Endothelial cell of coronary artery (primary cell): ENCODE measurements around the gene PCDHGB7. TPM values are rescaled to one million over a fixed set of nuclear protein-coding genes. Genes with fewer than 3 reads are reported as not detected.

Source experiments
- total RNA-seq: library from RNA; depleted of rRNA; stranded (reverse); fragments of >200 nt; gene quantifications from 2 replicates; pipeline ENCODE4 v1.2.3, GENCODE V29; 2014

The PCDHGB7 gene
- 5.8 and 6.8 TPM in 2 replicates for total RNA-seq

GRCh38 chr5:141417494-141418172, at the start of gene PCDHGB7:
Gene PCDHGB7, plus strand, starts transcription at chr5:141417677. Its CDS starts 183 bp downstream, at chr5:141417860.

GRCh38 chr5:141369994-141370848, 47.3 kb upstream of the PCDHGB7 start, which contains the start of gene PCDHGB3:
Gene PCDHGB3, plus strand, starts transcription at chr5:141370242. Its CDS starts 153 bp downstream, at chr5:141370395.

GRCh38 chr5:141373673-141374317, 43.7 kb upstream of the PCDHGB7 start, which contains the start of gene PCDHGA6:
Gene PCDHGA6, plus strand, starts transcription at chr5:141373891. Its CDS starts 193 bp downstream, at chr5:141374084.

GRCh38 chr5:141382469-141383294, 34.8 kb upstream of the PCDHGB7 start, which contains the start of gene PCDHGA7:
Gene PCDHGA7, plus strand, starts transcription at chr5:141382742. Its CDS starts 158 bp downstream, at chr5:141382900.

GRCh38 chr5:141387557-141388311, 29.7 kb upstream of the PCDHGB7 start, which contains the start of gene PCDHGB4:
Gene PCDHGB4, plus strand, starts transcription at chr5:141387698. Its CDS starts 187 bp downstream, at chr5:141387885.

GRCh38 chr5:141392429-141393198, 24.9 kb upstream of the PCDHGB7 start, which contains the start of gene PCDHGA8:
Gene PCDHGA8, plus strand, starts transcription at chr5:141392633. Its CDS starts 181 bp downstream, at chr5:141392814.

GRCh38 chr5:141397756-141398551, 19.5 kb upstream of the PCDHGB7 start, which contains the start of gene PCDHGB5:
Gene PCDHGB5, plus strand, starts transcription at chr5:141397947. Its CDS starts 181 bp downstream, at chr5:141398128.

GRCh38 chr5:141402553-141403243, 14.8 kb upstream of the PCDHGB7 start, which contains the start of gene PCDHGA9:
Gene PCDHGA9, plus strand, starts transcription at chr5:141402778. Its CDS starts 175 bp downstream, at chr5:141402953.

GRCh38 chr5:141407790-141408505, 9.5 kb upstream of the PCDHGB7 start, which contains the start of gene PCDHGB6:
Gene PCDHGB6, plus strand, starts transcription at chr5:141408021. Its CDS starts 182 bp downstream, at chr5:141408203.

GRCh38 chr5:141412854-141413539, 4.5 kb upstream of the PCDHGB7 start, which contains the start of gene PCDHGA10:
Gene PCDHGA10, plus strand, starts transcription at chr5:141412987. Its CDS starts 189 bp downstream, at chr5:141413176.

GRCh38 chr5:141420855-141421488, 3.5 kb downstream of the PCDHGB7 start, which contains the start of gene PCDHGA11:
Gene PCDHGA11, plus strand, starts transcription at chr5:141421051. Its CDS starts 177 bp downstream, at chr5:141421228.

GRCh38 chr5:141430332-141431113, 13.0 kb downstream of the PCDHGB7 start, which contains the start of gene PCDHGA12:
Gene PCDHGA12, plus strand, starts transcription at chr5:141430507. Its CDS starts 253 bp downstream, at chr5:141430760.

